Suprapubic skin (tissue), 4 donors: ENCODE measurements around the gene LIPC. TPM values are rescaled to one million over a fixed set of nuclear protein-coding genes. Genes with fewer than 3 reads are reported as not detected.

ENCODE experiments used
- DNase-seq, 2 donors: peaks; one replicate each; pipeline ENCODE4 v3.0.0-alpha.2; 2019; ENCODE audit warnings: low spot score in 2 of 2
- H3K27ac ChIP-seq: fragments of 200-600 bp; sonication (generic); one replicate; pipeline ENCODE4 v1.5.1; 2019
- H3K27me3 ChIP-seq: fragments of 200-600 bp; sonication (generic); one replicate; pipeline ENCODE4 v1.5.1; 2019
- H3K36me3 ChIP-seq: fragments of 200-600 bp; sonication (generic); one replicate; pipeline ENCODE4 v1.5.1; 2019
- H3K4me1 ChIP-seq: fragments of 200-600 bp; sonication (generic); one replicate; pipeline ENCODE4 v1.5.1; 2019
- H3K4me3 ChIP-seq: fragments of 200-600 bp; sonication (generic); one replicate; pipeline ENCODE4 v1.5.1; 2019; ENCODE audit warnings: mild to moderate bottlenecking
- H3K9me3 ChIP-seq: fragments of 200-600 bp; sonication (generic); one replicate; pipeline ENCODE4 v1.5.1; 2019
- CTCF ChIP-seq, 2 donors: fragments of 200-600 bp in 1 of 2; fragments of 450-650 bp in 1 of 2; sonication (generic) in 1 of 2; IDR thresholded peaks; one replicate each; pipeline ENCODE4 v1.5.1; 2016 to 2019; ENCODE audit warnings: antibody characterized with exemption in 2 of 2, mild to moderate bottlenecking in 1 of 2, moderate library complexity in 1 of 2
- EP300 ChIP-seq: sonication (generic); formaldehyde crosslinking; IDR thresholded peaks from one replicate; pipeline ENCODE4 v1.6.1; 2017; ENCODE audit warnings: antibody characterized with exemption
- POLR2A ChIP-seq, 2 donors: fragments of 450-650 bp; IDR thresholded peaks; one replicate each; pipeline ENCODE4 v1.6.1; 2017; ENCODE audit warnings: antibody characterized with exemption in 2 of 2, mild to moderate bottlenecking in 2 of 2, moderate library complexity in 2 of 2
- POLR2AphosphoS5 ChIP-seq, 3 donors: sonication (generic); formaldehyde crosslinking; IDR thresholded peaks; one replicate each; pipeline ENCODE4 v1.6.1; 2017; ENCODE audit warnings: antibody characterized with exemption in 3 of 3
- WGBS: methylation state at CpG from one replicate; pipeline ENCODE4 v1.1.5; 2018; 5-methylcytosine and 5-hydroxymethylcytosine counted together
- total RNA-seq, 4 donors: library from RNA; depleted of rRNA; stranded (reverse); fragments of >200 nt; gene quantifications; one replicate each; pipeline ENCODE4 v1.1.0, GENCODE V29; 2016

Gene LIPC
- total RNA-seq, 4 donors from 2014 or later = 0.26 to 0.96 TPM; not detected in 2

GRCh38 chr15:58506783-58507668 lies 75.2 kb downstream of the LIPC start:
- Histone ChIP-seq H3K4me3 (no peak overlapping the region), H3K9me3 (no peaks in the 10 kb centered on the region), H3K4me1 (peaks cover 19% of the 10 kb centered on the region), H3K36me3 (no peaks in the 10 kb centered on the region), H3K27me3 (no peaks in the 10 kb centered on the region), H3K27ac (no peak overlapping the region)
- no peak for DNase-seq
- WGBS = 71% methylated on average over 9 of the region's 9 CpGs
- TF ChIP-seq POLR2A (IDR thresholded peaks at IDR 0.05) = no peak
- no peak for TF ChIP-seq CTCF (IDR thresholded peaks at IDR 0.05)
- TF ChIP-seq EP300 = no peak
- TF ChIP-seq POLR2AphosphoS5 (IDR thresholded peaks at IDR 0.05) = no peak

DNA sequence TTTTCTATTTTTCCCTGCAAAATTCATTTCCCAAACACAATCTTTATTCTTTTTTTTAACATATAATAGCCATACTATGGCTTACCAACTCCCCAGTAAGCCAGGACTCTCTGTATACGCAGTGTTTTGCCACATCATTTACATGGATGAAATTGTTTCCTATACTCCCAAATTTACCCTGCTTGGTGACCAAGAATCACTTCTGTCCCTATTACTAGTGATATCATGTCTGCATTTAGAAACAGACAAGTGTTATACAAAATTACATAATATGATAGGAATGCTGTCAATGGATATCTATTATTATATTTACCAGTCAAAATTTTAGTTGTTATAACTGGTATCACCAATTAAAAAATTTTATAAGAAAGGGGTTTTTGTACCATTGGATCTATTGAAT lies 77.8 kb downstream of the LIPC start:
- Histone ChIP-seq H3K4me3 (no peak overlapping the region), H3K4me1 (peaks cover 34% of the 10 kb centered on the region), H3K9me3 (no peaks in the 10 kb centered on the region), H3K36me3 (no peaks in the 10 kb centered on the region), H3K27me3 (no peaks in the 10 kb centered on the region), H3K27ac (no peak overlapping the region)
- DNase-seq = no peak
- no peak for TF ChIP-seq POLR2AphosphoS5 (IDR thresholded peaks at IDR 0.05)
- TF ChIP-seq CTCF (IDR thresholded peaks at IDR 0.05) = no peak
- 83% methylated on average over 1 of the region's 1 CpG for WGBS

- H3K27me3 ChIP-seq = no peaks in the 10 kb centered on the region
- peaks cover 27% of the 10 kb centered on the region for H3K4me1 ChIP-seq
- H3K9me3 ChIP-seq = no peaks in the 10 kb centered on the region
- WGBS = 76% methylated on average over 10 of the region's 10 CpGs
- DNase-seq = no peak
- no peak overlapping the region for H3K4me3 ChIP-seq
- H3K36me3 ChIP-seq = no peaks in the 10 kb centered on the region
- no peak overlapping the region for H3K27ac ChIP-seq
- TF ChIP-seq CTCF (IDR thresholded peaks at IDR 0.05) (no peak), POLR2AphosphoS5 (IDR thresholded peaks at IDR 0.05) (no peak), POLR2A (IDR thresholded peaks at IDR 0.05) (no peak), EP300 (no peak)
These were observed 79.2 kb downstream of the LIPC start for GRCh38 chr15:58510715-58511598.

DNA sequence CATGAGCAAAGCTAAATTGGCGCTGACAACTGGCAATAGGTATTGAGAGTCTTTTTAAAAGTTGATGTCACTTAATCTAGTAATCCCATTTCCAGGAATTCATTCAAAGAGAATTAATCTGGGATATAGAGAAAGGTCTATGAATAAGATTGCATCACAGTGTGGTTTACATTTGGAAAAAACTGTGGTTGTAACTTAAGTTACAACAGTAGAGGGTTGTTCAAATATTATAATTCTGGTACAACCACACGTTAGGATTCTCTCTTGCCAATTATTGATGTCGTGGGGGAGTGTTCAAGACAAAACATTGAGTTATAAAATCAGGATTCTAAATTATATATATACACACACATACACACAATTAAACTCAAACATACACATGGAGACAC lies 79.8 kb downstream of the LIPC start:
- no peak for TF ChIP-seq EP300
- no peak for TF ChIP-seq CTCF (IDR thresholded peaks at IDR 0.05)
- TF ChIP-seq POLR2A (IDR thresholded peaks at IDR 0.05) = no peak
- no peak for TF ChIP-seq POLR2AphosphoS5 (IDR thresholded peaks at IDR 0.05)
- no peak overlapping the region for H3K4me3 ChIP-seq
- H3K27me3 ChIP-seq = no peaks in the 10 kb centered on the region
- WGBS = 83% methylated on average over 3 of the region's 3 CpGs
- no peaks in the 10 kb centered on the region for H3K9me3 ChIP-seq
- H3K27ac ChIP-seq = no peak overlapping the region
- no peaks in the 10 kb centered on the region for H3K36me3 ChIP-seq
- DNase-seq = no peak
- peaks cover 21% of the 10 kb centered on the region for H3K4me1 ChIP-seq

DNA sequence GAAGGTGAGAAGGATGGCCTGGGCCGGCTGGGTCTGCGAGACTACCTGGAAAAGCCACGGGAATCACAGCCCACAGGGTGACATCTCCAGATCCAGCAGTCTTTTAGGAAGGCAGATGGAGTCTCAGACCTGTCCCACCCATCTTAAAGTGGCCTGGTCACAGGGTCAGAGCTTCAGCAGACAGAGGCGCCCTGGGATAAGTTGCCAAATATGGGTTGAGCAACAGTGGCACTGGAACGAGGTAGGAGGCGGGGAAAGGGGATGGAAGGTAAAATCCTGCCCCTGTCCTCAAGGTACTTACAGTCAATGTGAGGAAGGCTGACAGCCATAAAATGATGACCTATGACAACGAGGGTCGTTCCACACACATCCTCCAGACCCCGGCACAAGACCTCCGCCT lies 80.7 kb downstream of the LIPC start:
- Histone ChIP-seq H3K4me3 (no peak overlapping the region), H3K27ac (no peak overlapping the region), H3K36me3 (no peaks in the 10 kb centered on the region), H3K27me3 (no peaks in the 10 kb centered on the region), H3K4me1 (peaks cover 17% of the 10 kb centered on the region), H3K9me3 (no peaks in the 10 kb centered on the region)
- no peak for DNase-seq
- WGBS = 84% methylated on average over 10 of the region's 10 CpGs
- TF ChIP-seq POLR2A (IDR thresholded peaks at IDR 0.05) = no peak
- no peak for TF ChIP-seq EP300
- TF ChIP-seq CTCF (IDR thresholded peaks at IDR 0.05) = no peak
- TF ChIP-seq POLR2AphosphoS5 (IDR thresholded peaks at IDR 0.05) = no peak
